ENCODE measurements around the gene PTPRN2.

- no peak for TF ChIP-seq POLR2A (IDR thresholded peaks at IDR 0.05)
- TF ChIP-seq, protein P1, sequence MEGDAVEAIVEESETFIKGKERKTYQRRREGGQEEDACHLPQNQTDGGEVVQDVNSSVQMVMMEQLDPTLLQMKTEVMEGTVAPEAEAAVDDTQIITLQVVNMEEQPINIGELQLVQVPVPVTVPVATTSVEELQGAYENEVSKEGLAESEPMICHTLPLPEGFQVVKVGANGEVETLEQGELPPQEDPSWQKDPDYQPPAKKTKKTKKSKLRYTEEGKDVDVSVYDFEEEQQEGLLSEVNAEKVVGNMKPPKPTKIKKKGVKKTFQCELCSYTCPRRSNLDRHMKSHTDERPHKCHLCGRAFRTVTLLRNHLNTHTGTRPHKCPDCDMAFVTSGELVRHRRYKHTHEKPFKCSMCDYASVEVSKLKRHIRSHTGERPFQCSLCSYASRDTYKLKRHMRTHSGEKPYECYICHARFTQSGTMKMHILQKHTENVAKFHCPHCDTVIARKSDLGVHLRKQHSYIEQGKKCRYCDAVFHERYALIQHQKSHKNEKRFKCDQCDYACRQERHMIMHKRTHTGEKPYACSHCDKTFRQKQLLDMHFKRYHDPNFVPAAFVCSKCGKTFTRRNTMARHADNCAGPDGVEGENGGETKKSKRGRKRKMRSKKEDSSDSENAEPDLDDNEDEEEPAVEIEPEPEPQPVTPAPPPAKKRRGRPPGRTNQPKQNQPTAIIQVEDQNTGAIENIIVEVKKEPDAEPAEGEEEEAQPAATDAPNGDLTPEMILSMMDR (IDR thresholded peaks at IDR 0.05), result no peak
- TF ChIP-seq POLR2AphosphoS5 (IDR thresholded peaks at IDR 0.05), result no peak
Measured at GRCh38 chr7:158063850-158064610, 523.6 kb downstream of the PTPRN2 start.

Data from sigmoid colon (tissue), 4 donors.